ENCODE data around the gene NALCN. TPM values are rescaled to one million over a fixed set of nuclear protein-coding genes. Genes with fewer than 3 reads are reported as not detected.
"Not testable (repeated sequence)": the region's sequence is repeated elsewhere in the genome, so short reads cannot be mapped to it uniquely, and the experiment has no call there.

Gene NALCN
- total and polyA plus RNA-seq, 2 experiments from 2014 or later = not detected

GRCh38 chr13:101325423-101325822 lies 90.9 kb downstream of the NALCN start:
- no peak for DNase-seq (ENCODE audit: low read depth in 1 of 2, low spot score in 1 of 2)
- Histone ChIP-seq H3K9me3 (ENCODE audit: low read depth) (no peaks in the 10 kb centered on the region), H3K27me3 (no peaks in the 10 kb centered on the region), H3K4me3 (no peak overlapping the region), H3K27ac (no peak overlapping the region), H3K4me1 (ENCODE audit: low read depth) (no peaks in the 10 kb centered on the region), H3K36me3 (no peaks in the 10 kb centered on the region)
- TF ChIP-seq CTCF (IDR thresholded peaks at IDR 0.05; ENCODE audit: low read depth, low read length) = no peak

GRCh38 chr13:101323601-101324000 lies 92.7 kb downstream of the NALCN start:
- Histone ChIP-seq H3K4me1 (ENCODE audit: low read depth) (no peaks in the 10 kb centered on the region), H3K27me3 (no peaks in the 10 kb centered on the region), H3K36me3 (no peaks in the 10 kb centered on the region), H3K27ac (no peak overlapping the region), H3K4me3 (no peak overlapping the region), H3K9me3 (ENCODE audit: low read depth) (no peaks in the 10 kb centered on the region)
- no peak for TF ChIP-seq CTCF (IDR thresholded peaks at IDR 0.05; ENCODE audit: low read depth, low read length)
- no peak for DNase-seq (ENCODE audit: low read depth in 1 of 2, low spot score in 1 of 2)

GRCh38 chr13:101317986-101318523 lies 98.3 kb downstream of the NALCN start:
- Histone ChIP-seq H3K9me3 (ENCODE audit: low read depth) (no peaks in the 10 kb centered on the region), H3K4me1 (ENCODE audit: low read depth) (no peaks in the 10 kb centered on the region), H3K27ac (no peak overlapping the region), H3K27me3 (no peaks in the 10 kb centered on the region), H3K36me3 (no peaks in the 10 kb centered on the region), H3K4me3 (no peak overlapping the region)
- no peak for DNase-seq (ENCODE audit: low read depth in 1 of 2, low spot score in 1 of 2)
- no peak for TF ChIP-seq CTCF (IDR thresholded peaks at IDR 0.05; ENCODE audit: low read depth, low read length)

DNA sequence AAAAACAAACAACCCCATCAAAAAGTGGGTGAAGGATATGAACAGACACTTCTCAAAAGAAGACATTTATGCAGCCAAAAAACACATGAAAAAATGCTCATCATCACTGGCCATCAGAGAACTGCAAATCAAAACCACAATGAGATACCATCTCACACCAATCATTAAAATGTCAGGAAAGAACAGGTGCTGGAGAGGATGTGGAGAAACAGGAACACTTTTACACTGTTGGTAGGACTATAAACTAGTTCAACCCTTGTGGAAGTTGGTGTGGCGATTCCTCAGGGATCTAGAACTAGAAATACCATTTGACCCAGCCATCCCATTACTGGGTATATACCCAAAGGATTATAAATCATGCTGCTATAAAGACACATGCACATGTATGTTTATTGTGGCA lies 102.8 kb downstream of the NALCN start:
- H3K27ac ChIP-seq; H3K27me3 ChIP-seq; H3K36me3 ChIP-seq; DNase-seq (ENCODE audit: low read depth in 1 of 2, low spot score in 1 of 2); H3K4me3 ChIP-seq; H3K4me1 ChIP-seq (ENCODE audit: low read depth); H3K9me3 ChIP-seq (ENCODE audit: low read depth): not testable (repeated sequence)

- no peaks in the 10 kb centered on the region for H3K36me3 ChIP-seq
- no peaks in the 10 kb centered on the region for H3K27me3 ChIP-seq
- peak in 1 of 2 donors; percentile 30 for DNase-seq (ENCODE audit: low read depth in 1 of 2, low spot score in 1 of 2)
- H3K4me1 ChIP-seq (ENCODE audit: low read depth) = no peaks in the 10 kb centered on the region
- TF ChIP-seq CTCF (IDR thresholded peaks at IDR 0.05; ENCODE audit: low read depth, low read length) = no peak
- no peaks in the 10 kb centered on the region for H3K9me3 ChIP-seq (ENCODE audit: low read depth)
- H3K4me3 ChIP-seq = no peak overlapping the region
- no peak overlapping the region for H3K27ac ChIP-seq
Measured at GRCh38 chr13:101309014-101309619, 107.2 kb downstream of the NALCN start.

- no peaks in the 10 kb centered on the region for H3K4me1 ChIP-seq (ENCODE audit: low read depth)
- no peaks in the 10 kb centered on the region for H3K27me3 ChIP-seq
- no peak for DNase-seq (ENCODE audit: low read depth in 1 of 2, low spot score in 1 of 2)
- no peak overlapping the region for H3K4me3 ChIP-seq
- no peak overlapping the region for H3K27ac ChIP-seq
- H3K9me3 ChIP-seq (ENCODE audit: low read depth) = no peaks in the 10 kb centered on the region
- TF ChIP-seq CTCF (IDR thresholded peaks at IDR 0.05; ENCODE audit: low read depth, low read length) = no peak
- H3K36me3 ChIP-seq = no peaks in the 10 kb centered on the region
Measured at GRCh38 chr13:101308247-101309013, 107.9 kb downstream of the NALCN start.
